Activated CD4-positive, alpha-beta memory T cell treated with anti-CD3 and anti-CD28 coated beads for 36 hours (primary cell): ENCODE results near the gene BCAP31. TPM values are rescaled to one million over a fixed set of nuclear protein-coding genes. Genes with fewer than 3 reads are reported as not detected.
"Not testable (repeated sequence)": the region's sequence is repeated elsewhere in the genome, so short reads cannot be mapped to it uniquely, and the experiment has no call there.

Experiments used
- CTCF ChIA-PET: fragments of 350-600 bp; sonication (Branson Sonifier 250); formaldehyde crosslinking; loops from one replicate; lab custom pipeline; 2021; ENCODE audit warnings: antibody characterized with exemption, inconsistent platforms; lab: Charles Lee
- POLR2A ChIA-PET: fragments of 350-600 bp; sonication (Branson Sonifier 250); formaldehyde crosslinking; loops from one replicate; lab custom pipeline; 2021; ENCODE audit warnings: antibody characterized with exemption; lab: Charles Lee
- DNase-seq: peaks from one replicate; pipeline ENCODE4 v3.0.0-alpha.2; 2020
- H3K27ac Mint-ChIP-seq: one replicate; pipeline ENCODE4 v1.8.0; 2021; ENCODE audit warnings: mixed read lengths
- H3K27me3 Mint-ChIP-seq: one replicate; pipeline ENCODE4 v1.8.0; 2021; ENCODE audit warnings: mixed read lengths
- H3K36me3 Mint-ChIP-seq: one replicate; pipeline ENCODE4 v1.8.0; 2021; ENCODE audit warnings: mixed read lengths
- H3K4me1 Mint-ChIP-seq: one replicate; pipeline ENCODE4 v1.8.0; 2021; ENCODE audit warnings: low read depth, mixed read lengths
- H3K4me3 Mint-ChIP-seq: one replicate; pipeline ENCODE4 v1.8.0; 2021; ENCODE audit warnings: mild to moderate bottlenecking, mixed read lengths
- H3K9me3 Mint-ChIP-seq: one replicate; pipeline ENCODE4 v1.8.0; 2021; ENCODE audit warnings: mixed read lengths
- intact Hi-C: fragments of 100-400 bp; cut with micrococcal nuclease; formaldehyde crosslinking; loops from one replicate; pipeline ENCODE4 v1.15.1; 2023
- total RNA-seq, 2 experiments: library from RNA; stranded (reverse); gene quantifications; one replicate each; pipeline ENCODE4 v1.2.3, GENCODE V29; 2021

BCAP31 gene
- total RNA-seq, 2 experiments from 2014 or later = 119 to 121 TPM

GRCh38 chrX:153750127-153750774, 26.1 kb upstream of the BCAP31 start:
- Mint-ChIP-seq H3K27ac (no peak overlapping the region), H3K9me3 (no peaks in the 10 kb centered on the region), H3K27me3 (no peaks in the 10 kb centered on the region), H3K4me3 (no peak overlapping the region), H3K36me3 (no peaks in the 10 kb centered on the region), H3K4me1 (no peaks in the 10 kb centered on the region)
- no peak for DNase-seq
- ChIA-PET POLR2A (no interaction called here), CTCF (no interaction called here)
- intact Hi-C loops = no loop called here

GRCh38 chrX:153749017-153749416, 24.8 kb upstream of the BCAP31 start:
- intact Hi-C loops, POLR2A ChIA-PET, H3K27me3 Mint-ChIP-seq, H3K36me3 Mint-ChIP-seq, H3K27ac Mint-ChIP-seq, H3K4me3 Mint-ChIP-seq, H3K4me1 Mint-ChIP-seq, DNase-seq, H3K9me3 Mint-ChIP-seq, CTCF ChIA-PET: not testable (repeated sequence)

- H3K36me3 Mint-ChIP-seq, H3K4me1 Mint-ChIP-seq, CTCF ChIA-PET: not testable (repeated sequence)
These were observed 22.8 kb upstream of the BCAP31 start for GRCh38 chrX:153746991-153747390.

GRCh38 chrX:153746359-153746758, 22.2 kb upstream of the BCAP31 start:
- H3K36me3 Mint-ChIP-seq = no peaks in the 10 kb centered on the region
- CTCF ChIA-PET = no interaction called here
- intact Hi-C loops = no loop called here

More at GRCh38 chrX:153746991-153747390, 22.8 kb upstream of the BCAP31 start:
- H3K27ac Mint-ChIP-seq, POLR2A ChIA-PET, H3K27me3 Mint-ChIP-seq, intact Hi-C loops, H3K4me3 Mint-ChIP-seq, H3K9me3 Mint-ChIP-seq, DNase-seq: not testable (repeated sequence)

GRCh38 chrX:153745067-153745433, 20.9 kb upstream of the BCAP31 start:
- peaks cover 10% of the 10 kb centered on the region for H3K4me1 Mint-ChIP-seq
- DNase-seq, H3K36me3 Mint-ChIP-seq, CTCF ChIA-PET, H3K4me3 Mint-ChIP-seq, H3K27ac Mint-ChIP-seq, POLR2A ChIA-PET, H3K9me3 Mint-ChIP-seq, H3K27me3 Mint-ChIP-seq, intact Hi-C loops: not testable (repeated sequence)

More at GRCh38 chrX:153746359-153746758, 22.2 kb upstream of the BCAP31 start:
- no peak overlapping the region for H3K27ac Mint-ChIP-seq
- H3K9me3 Mint-ChIP-seq = no peaks in the 10 kb centered on the region
- H3K27me3 Mint-ChIP-seq = no peaks in the 10 kb centered on the region
- no peak overlapping the region for H3K4me3 Mint-ChIP-seq
- H3K4me1 Mint-ChIP-seq = no peaks in the 10 kb centered on the region
- POLR2A ChIA-PET = no interaction called here
- DNase-seq = no peak

GRCh38 chrX:153744210-153745066, 20.3 kb upstream of the BCAP31 start:
- DNase-seq = no peak

GRCh38 chrX:153743468-153744209, 19.5 kb upstream of the BCAP31 start:
- POLR2A ChIA-PET, intact Hi-C loops, CTCF ChIA-PET, H3K27ac Mint-ChIP-seq, H3K36me3 Mint-ChIP-seq, H3K27me3 Mint-ChIP-seq, H3K4me3 Mint-ChIP-seq, H3K9me3 Mint-ChIP-seq, DNase-seq: not testable (repeated sequence)
- peaks cover 17% of the 10 kb centered on the region for H3K4me1 Mint-ChIP-seq

More at GRCh38 chrX:153744210-153745066, 20.3 kb upstream of the BCAP31 start:
- ChIA-PET CTCF (no interaction called here), POLR2A (no interaction called here)
- Mint-ChIP-seq H3K9me3 (no peaks in the 10 kb centered on the region), H3K4me3 (no peak overlapping the region), H3K36me3 (no peaks in the 10 kb centered on the region), H3K27me3 (no peaks in the 10 kb centered on the region), H3K27ac (no peak overlapping the region), H3K4me1 (peaks cover 16% of the 10 kb centered on the region)
- intact Hi-C loops = no loop called here

GRCh38 chrX:153742796-153743467, 18.7 kb upstream of the BCAP31 start:
- DNase-seq, POLR2A ChIA-PET, H3K9me3 Mint-ChIP-seq, intact Hi-C loops, CTCF ChIA-PET, H3K36me3 Mint-ChIP-seq, H3K4me3 Mint-ChIP-seq, H3K27ac Mint-ChIP-seq, H3K27me3 Mint-ChIP-seq: not testable (repeated sequence)
- peaks cover 17% of the 10 kb centered on the region for H3K4me1 Mint-ChIP-seq

- H3K27me3 Mint-ChIP-seq, H3K9me3 Mint-ChIP-seq, H3K4me3 Mint-ChIP-seq, DNase-seq, POLR2A ChIA-PET, CTCF ChIA-PET, intact Hi-C loops, H3K36me3 Mint-ChIP-seq, H3K27ac Mint-ChIP-seq: not testable (repeated sequence)
- peaks cover 17% of the 10 kb centered on the region for H3K4me1 Mint-ChIP-seq
These were observed 17.9 kb upstream of the BCAP31 start for GRCh38 chrX:153742111-153742510.

GRCh38 chrX:153741446-153741845, 17.3 kb upstream of the BCAP31 start:
- no peak overlapping the region for H3K27ac Mint-ChIP-seq
- DNase-seq = no peak
- H3K36me3 Mint-ChIP-seq = no peaks in the 10 kb centered on the region
- H3K4me1 Mint-ChIP-seq = peaks cover 17% of the 10 kb centered on the region
- intact Hi-C loops = no loop called here
- ChIA-PET POLR2A (no interaction called here), CTCF (no interaction called here)
- no peaks in the 10 kb centered on the region for H3K27me3 Mint-ChIP-seq
- H3K9me3 Mint-ChIP-seq = no peaks in the 10 kb centered on the region
- no peak overlapping the region for H3K4me3 Mint-ChIP-seq

GRCh38 chrX:153740631-153741222, 16.5 kb upstream of the BCAP31 start:
- no peaks in the 10 kb centered on the region for H3K9me3 Mint-ChIP-seq
- intact Hi-C loops = no loop called here
- no peaks in the 10 kb centered on the region for H3K36me3 Mint-ChIP-seq
- ChIA-PET CTCF (no interaction called here), POLR2A (no interaction called here)
- no peaks in the 10 kb centered on the region for H3K27me3 Mint-ChIP-seq
- no peak overlapping the region for H3K4me3 Mint-ChIP-seq
- DNase-seq = no peak
- H3K27ac Mint-ChIP-seq = peak overlapping the region; percentile 56
- H3K4me1 Mint-ChIP-seq = peaks cover 17% of the 10 kb centered on the region
